BLaER1 (cell line): ENCODE results near the gene SMG6.

Source experiments
- H3K27ac ChIP-seq: shearing (Covaris generic); formaldehyde crosslinking; 2 replicates; pipeline ENCODE4 v1.8.1; 2022
- H3K27me3 ChIP-seq: shearing (Covaris generic); formaldehyde crosslinking; 2 replicates; pipeline ENCODE4 v1.8.1; 2022
- H3K36me3 ChIP-seq: shearing (Covaris generic); formaldehyde crosslinking; 2 replicates; pipeline ENCODE4 v1.8.1; 2022
- H3K4me1 ChIP-seq: shearing (Covaris generic); formaldehyde crosslinking; 2 replicates; pipeline ENCODE4 v1.8.1; 2022
- H3K4me2 ChIP-seq: shearing (Covaris generic); formaldehyde crosslinking; 2 replicates; pipeline ENCODE4 v1.8.1; 2022
- H3K4me3 ChIP-seq: shearing (Covaris generic); formaldehyde crosslinking; 2 replicates; pipeline ENCODE4 v1.8.1; 2022
- H3K9ac ChIP-seq: shearing (Covaris generic); formaldehyde crosslinking; 2 replicates; pipeline ENCODE4 v1.8.1; 2022
- H3K9me3 ChIP-seq: shearing (Covaris generic); formaldehyde crosslinking; 2 replicates; pipeline ENCODE4 v1.8.1; 2022
- H4K20me1 ChIP-seq: shearing (Covaris generic); formaldehyde crosslinking; 2 replicates; pipeline ENCODE4 v1.8.1; 2022
- Cebpa-rat ChIP-seq: shearing (Covaris generic); IDR thresholded peaks from 2 replicates; pipeline ENCODE4 v1.8.1; 2022

The SMG6 gene

DNA sequence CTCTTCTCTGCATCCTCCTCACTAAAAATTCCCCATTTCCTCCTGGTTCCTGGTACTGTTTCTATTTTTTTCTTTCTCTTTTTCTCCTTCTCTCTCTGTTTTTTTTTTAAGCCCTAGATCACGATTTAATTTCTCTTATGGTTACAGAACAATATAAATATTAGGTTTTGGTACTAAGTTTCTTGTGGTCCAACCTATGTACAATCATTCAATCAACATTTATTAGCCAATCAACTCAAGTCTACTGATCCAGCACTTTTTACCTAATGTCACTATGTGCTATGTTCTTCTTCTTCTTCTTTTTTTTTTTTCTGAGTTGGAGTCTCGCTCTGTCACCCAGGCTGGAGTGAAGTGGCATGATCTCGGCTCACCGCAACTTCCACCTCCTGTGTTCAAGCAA, 291.1 kb downstream of the SMG6 start:
- TF ChIP-seq Cebpa-rat: no peak
- H3K36me3 ChIP-seq: 0 out of 2 replicates have a peak, but pooled peaks cover 7% of the 10 kb centered on the region
- H3K4me3 ChIP-seq: peak overlapping the region; percentile 22; the same call in 1 of the 2 replicates
- H4K20me1 ChIP-seq: peaks cover 12% of the 10 kb centered on the region; the same call in 1 of the 2 replicates
- H3K27me3 ChIP-seq: no peaks in the 10 kb centered on the region
- H3K9ac ChIP-seq: peak overlapping the region; percentile 48; the same call in 1 of the 2 replicates
- H3K27ac ChIP-seq: peak overlapping the region; percentile 76
- peak overlapping the region; percentile 66 for H3K4me2 ChIP-seq
- H3K9me3 ChIP-seq: no peaks in the 10 kb centered on the region
- peaks cover 81% of the 10 kb centered on the region for H3K4me1 ChIP-seq

DNA sequence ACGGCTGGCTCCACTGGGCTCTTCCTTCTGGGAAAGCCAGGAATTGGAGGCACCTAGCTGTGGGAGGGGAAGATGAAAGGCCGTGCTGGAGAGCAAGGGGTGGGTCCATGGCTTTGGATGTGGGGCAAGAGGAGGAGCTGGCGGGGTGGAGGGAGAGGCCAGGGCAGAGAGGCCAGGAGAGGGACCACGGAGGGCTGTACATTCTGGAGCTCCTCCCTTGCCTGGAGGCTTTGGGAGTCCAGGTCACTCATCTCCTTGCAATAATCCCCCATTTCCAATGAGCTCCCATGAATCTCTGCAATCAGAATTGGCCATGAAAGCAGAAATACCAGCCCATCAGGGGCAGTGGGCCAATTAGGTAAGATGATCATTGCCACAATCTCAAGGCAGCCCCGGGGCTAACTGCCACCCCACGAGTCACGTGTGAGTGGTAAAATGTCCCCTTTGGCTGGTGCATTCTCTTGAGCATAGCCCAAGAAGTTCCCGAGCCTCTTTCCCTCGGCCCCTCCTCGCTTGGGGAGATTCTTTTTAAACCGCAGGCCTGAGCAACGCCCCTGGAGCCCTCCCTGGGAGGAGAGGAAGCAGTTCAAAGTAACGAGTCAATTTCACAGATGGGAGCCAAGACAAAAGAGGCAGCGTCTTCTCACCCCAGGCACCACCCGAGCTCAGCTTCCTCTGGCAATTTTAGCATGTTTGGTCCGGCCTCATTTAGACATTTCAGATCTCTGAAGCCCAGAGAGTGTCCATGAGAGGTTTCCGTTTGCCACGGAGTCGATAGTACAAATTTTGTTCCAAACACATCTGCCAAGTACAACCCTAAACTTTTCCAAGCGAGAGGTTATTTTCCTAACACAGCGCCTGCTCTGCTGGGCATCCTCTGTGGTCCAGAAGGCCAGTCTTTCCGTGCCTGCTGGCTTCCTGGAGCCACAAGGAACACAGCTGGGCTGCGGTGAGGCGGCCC, 291.9 kb downstream of the SMG6 start:
- Histone ChIP-seq H3K27me3 (no peaks in the 10 kb centered on the region), H4K20me1 (peaks cover 4% of the 10 kb centered on the region; the same call in 1 of the 2 replicates), H3K9ac (peak overlapping the region; percentile 48; the same call in 1 of the 2 replicates), H3K27ac (peak overlapping the region; percentile 76), H3K36me3 (peaks cover 15% of the 10 kb centered on the region; the same call in 1 of the 2 replicates), H3K9me3 (no peaks in the 10 kb centered on the region), H3K4me2 (peak overlapping the region; percentile 66), H3K4me3 (peak overlapping the region; percentile 22; the same call in 1 of the 2 replicates), H3K4me1 (peaks cover 73% of the 10 kb centered on the region)
- no peak for TF ChIP-seq Cebpa-rat
